Activated B cell treated with CpG ODN at 0.5 μM for 24 hours (primary cell): ENCODE measurements around the gene NKIRAS1. TPM values are rescaled to one million over a fixed set of nuclear protein-coding genes. Genes with fewer than 3 reads are reported as not detected.

ENCODE experiments used
- ATAC-seq: fragments of 200-7000 bp; cut with Tn5 transposase; one replicate; pipeline ENCODE4 v1.10.0; 2021; ENCODE audit warnings: low read depth, mild to moderate bottlenecking, moderate library complexity
- CTCF ChIA-PET: fragments of 350-600 bp; sonication (Branson Sonifier 250); formaldehyde crosslinking; loops from one replicate; lab custom pipeline; 2021; ENCODE audit warnings: antibody characterized with exemption; lab: Charles Lee
- POLR2A ChIA-PET: fragments of 350-600 bp; sonication (Branson Sonifier 250); formaldehyde crosslinking; loops from one replicate; lab custom pipeline; 2021; ENCODE audit warnings: antibody characterized with exemption; lab: Charles Lee
- DNase-seq: peaks from one replicate; pipeline ENCODE4 v3.0.0; 2022
- H3K27ac Mint-ChIP-seq: one replicate; pipeline ENCODE4 v1.8.0; 2020; ENCODE audit warnings: mixed read lengths
- H3K27me3 Mint-ChIP-seq: one replicate; pipeline ENCODE4 v1.8.0; 2021; ENCODE audit warnings: mixed read lengths
- H3K36me3 Mint-ChIP-seq: one replicate; pipeline ENCODE4 v1.8.0; 2021; ENCODE audit warnings: low read depth, mixed read lengths
- H3K4me1 Mint-ChIP-seq: one replicate; pipeline ENCODE4 v1.8.0; 2021; ENCODE audit warnings: mixed read lengths
- H3K4me3 Mint-ChIP-seq: one replicate; pipeline ENCODE4 v1.8.0; 2020; ENCODE audit warnings: mild to moderate bottlenecking, mixed read lengths
- H3K9me3 Mint-ChIP-seq: one replicate; pipeline ENCODE4 v1.8.0; 2020; ENCODE audit warnings: mixed read lengths
- intact Hi-C: fragments of 100-400 bp; cut with micrococcal nuclease; formaldehyde crosslinking; loops from one replicate; pipeline ENCODE4 v1.15.1; 2024
- total RNA-seq: library from RNA; stranded (reverse); gene quantifications from 2 replicates; pipeline ENCODE4 v1.2.3, GENCODE V29; 2022
- TF ChIP-seq, protein P1 (sequence below): fragments of 200-600 bp; IDR thresholded peaks from one replicate; pipeline ENCODE4 v1.8.0; 2022; ENCODE audit warnings: antibody characterized with exemption, mild to moderate bottlenecking

The NKIRAS1 gene
- total RNA-seq, 1 donor from 2014 or later: 3.4 TPM

DNA sequence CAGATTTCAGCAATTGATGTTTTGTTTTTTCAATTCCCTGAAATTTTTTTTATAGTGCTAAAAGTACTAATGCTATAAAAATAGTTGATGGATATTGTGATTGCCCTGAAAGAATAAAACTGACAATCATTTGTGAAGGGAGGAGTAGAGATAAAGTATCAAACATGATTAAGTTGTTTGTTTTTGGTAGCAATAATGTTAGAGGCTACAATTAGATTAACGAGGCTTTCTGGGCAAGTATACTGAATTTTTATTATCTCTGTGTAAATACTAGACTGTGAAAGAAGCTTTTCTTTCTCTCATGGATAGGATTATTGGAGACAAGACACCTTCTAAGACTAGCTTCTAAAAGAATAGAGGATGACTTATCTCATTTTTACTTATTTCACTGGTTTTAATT is 43.9 kb upstream of the NKIRAS1 start:
- H3K36me3 Mint-ChIP-seq: peaks cover 76% of the 10 kb centered on the region
- H3K27ac Mint-ChIP-seq: no peak overlapping the region
- ChIA-PET POLR2A (no interaction called here), CTCF (no interaction called here)
- DNase-seq: no peak
- no peaks in the 10 kb centered on the region for H3K27me3 Mint-ChIP-seq
- no peak overlapping the region for H3K4me3 Mint-ChIP-seq
- peaks cover 2% of the 10 kb centered on the region for H3K4me1 Mint-ChIP-seq
- intact Hi-C loops: no loop called here
- ATAC-seq: no peak
- no peaks in the 10 kb centered on the region for H3K9me3 Mint-ChIP-seq
- TF ChIP-seq, protein P1, sequence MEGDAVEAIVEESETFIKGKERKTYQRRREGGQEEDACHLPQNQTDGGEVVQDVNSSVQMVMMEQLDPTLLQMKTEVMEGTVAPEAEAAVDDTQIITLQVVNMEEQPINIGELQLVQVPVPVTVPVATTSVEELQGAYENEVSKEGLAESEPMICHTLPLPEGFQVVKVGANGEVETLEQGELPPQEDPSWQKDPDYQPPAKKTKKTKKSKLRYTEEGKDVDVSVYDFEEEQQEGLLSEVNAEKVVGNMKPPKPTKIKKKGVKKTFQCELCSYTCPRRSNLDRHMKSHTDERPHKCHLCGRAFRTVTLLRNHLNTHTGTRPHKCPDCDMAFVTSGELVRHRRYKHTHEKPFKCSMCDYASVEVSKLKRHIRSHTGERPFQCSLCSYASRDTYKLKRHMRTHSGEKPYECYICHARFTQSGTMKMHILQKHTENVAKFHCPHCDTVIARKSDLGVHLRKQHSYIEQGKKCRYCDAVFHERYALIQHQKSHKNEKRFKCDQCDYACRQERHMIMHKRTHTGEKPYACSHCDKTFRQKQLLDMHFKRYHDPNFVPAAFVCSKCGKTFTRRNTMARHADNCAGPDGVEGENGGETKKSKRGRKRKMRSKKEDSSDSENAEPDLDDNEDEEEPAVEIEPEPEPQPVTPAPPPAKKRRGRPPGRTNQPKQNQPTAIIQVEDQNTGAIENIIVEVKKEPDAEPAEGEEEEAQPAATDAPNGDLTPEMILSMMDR: no peak

DNA sequence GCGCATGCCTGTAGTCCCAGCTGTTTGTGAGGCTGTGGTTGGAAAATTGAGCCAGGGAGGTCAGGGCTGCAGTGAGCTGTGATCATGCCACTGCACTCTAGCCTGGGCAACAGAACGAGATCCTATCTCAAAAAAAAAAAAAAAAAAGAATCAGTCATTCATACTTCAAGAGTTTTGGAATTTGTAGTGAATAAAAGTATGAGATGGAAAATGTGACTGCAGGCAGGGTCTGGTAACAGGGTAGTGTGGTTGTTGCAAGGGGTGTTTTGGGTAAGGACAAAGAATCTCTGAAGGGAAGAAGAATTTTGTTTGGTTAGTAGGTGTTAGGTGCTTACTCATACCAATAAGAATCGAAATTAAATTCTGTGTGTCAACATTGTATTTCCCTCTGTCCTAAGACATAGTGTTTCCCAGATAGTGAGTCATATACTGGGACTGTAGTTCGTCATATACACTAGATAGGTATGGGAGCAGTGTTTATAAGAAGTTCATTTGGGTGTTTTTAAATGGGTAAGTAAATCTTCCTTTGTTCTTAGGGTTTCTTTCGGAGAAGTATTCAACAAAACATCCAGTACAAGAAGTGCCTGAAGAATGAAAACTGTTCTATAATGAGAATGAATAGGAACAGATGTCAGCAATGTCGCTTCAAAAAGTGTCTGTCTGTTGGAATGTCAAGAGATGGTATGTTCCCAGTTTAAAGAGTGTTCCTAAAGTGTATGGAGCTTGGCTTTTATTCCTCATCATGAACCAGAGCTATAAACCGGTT is 42.5 kb upstream of the NKIRAS1 start:
- ATAC-seq (no peak), DNase-seq (no peak)
- CTCF ChIA-PET: no interaction called here
- intact Hi-C loops: no loop called here
- H3K27ac Mint-ChIP-seq: peak overlapping the region; percentile 4
- H3K9me3 Mint-ChIP-seq: no peaks in the 10 kb centered on the region
- POLR2A ChIA-PET: no interaction called here
- peaks cover 11% of the 10 kb centered on the region for H3K4me1 Mint-ChIP-seq
- H3K4me3 Mint-ChIP-seq: no peak overlapping the region
- peaks cover 78% of the 10 kb centered on the region for H3K36me3 Mint-ChIP-seq
- TF ChIP-seq, protein P1: no peak
- H3K27me3 Mint-ChIP-seq: no peaks in the 10 kb centered on the region

- Mint-ChIP-seq H3K4me3 (no peak overlapping the region), H3K36me3 (peaks cover 52% of the 10 kb centered on the region), H3K27me3 (no peaks in the 10 kb centered on the region), H3K9me3 (no peaks in the 10 kb centered on the region), H3K27ac (no peak overlapping the region), H3K4me1 (peaks cover 35% of the 10 kb centered on the region)
- TF ChIP-seq, protein P1: no peak
- ATAC-seq: no peak
- intact Hi-C loops: no loop called here
- ChIA-PET POLR2A (interaction anchor here (0.9 kb wide), 1 partner anchor 10 kb away, joined by 3 read pairs; no protein-coding TSS in a partner anchor), CTCF (no interaction called here)
- no peak for DNase-seq
Observed at GRCh38 chr3:23956701-23957100, 39.9 kb upstream of the NKIRAS1 start.

- no peak overlapping the region for H3K4me3 Mint-ChIP-seq
- H3K36me3 Mint-ChIP-seq: peaks cover 33% of the 10 kb centered on the region
- DNase-seq: no peak
- ChIA-PET POLR2A (interaction anchor here (1.5 to 2.2 kb wide), 2 partner anchors 10 to 37 kb away, joined by 8 to 12 read pairs; partner anchors contain the start of genes NKIRAS1 and RPL15), CTCF (no interaction called here)
- no peak overlapping the region for H3K27ac Mint-ChIP-seq
- no peaks in the 10 kb centered on the region for H3K27me3 Mint-ChIP-seq
- no peaks in the 10 kb centered on the region for H3K9me3 Mint-ChIP-seq
- TF ChIP-seq, protein P1: no peak
- intact Hi-C loops: no loop called here
- peaks cover 59% of the 10 kb centered on the region for H3K4me1 Mint-ChIP-seq
- no peak for ATAC-seq
Observed at GRCh38 chr3:23954144-23954543, 37.4 kb upstream of the NKIRAS1 start.

DNA sequence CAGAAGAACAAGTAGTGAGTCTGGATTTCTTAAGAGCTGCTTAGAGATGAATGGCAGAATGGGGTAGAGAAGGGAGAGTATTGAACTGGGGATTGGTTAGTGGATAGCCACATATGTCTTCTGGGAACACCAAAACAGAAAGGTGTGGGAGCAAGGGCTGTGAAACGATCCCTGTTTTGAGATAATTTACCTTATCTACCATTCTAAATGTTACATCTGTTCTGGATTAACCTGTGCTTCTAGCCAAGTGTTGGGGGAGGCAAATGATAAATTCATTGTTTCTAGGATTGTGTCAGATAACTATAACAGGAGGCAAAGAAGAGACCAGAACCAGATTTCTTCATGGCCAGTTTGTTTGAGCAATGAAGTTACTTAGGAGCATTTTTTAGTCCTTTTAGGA is 36.7 kb upstream of the NKIRAS1 start:
- ATAC-seq: no peak
- no peak for DNase-seq
- peak overlapping the region; percentile 32 for H3K4me3 Mint-ChIP-seq
- no peak overlapping the region for H3K27ac Mint-ChIP-seq
- H3K4me1 Mint-ChIP-seq: peaks cover 59% of the 10 kb centered on the region
- intact Hi-C loops: loop anchor here (2.0 kb wide), 1 partner anchor 65 kb away; no protein-coding TSS in a partner anchor
- TF ChIP-seq, protein P1: no peak
- CTCF ChIA-PET: no interaction called here
- H3K36me3 Mint-ChIP-seq: peaks cover 32% of the 10 kb centered on the region
- POLR2A ChIA-PET: interaction anchor here (0.7 to 2.2 kb wide), 4 partner anchors 9 to 48 kb away, joined by 4 to 12 read pairs (median 6); partner anchors contain the start of genes NKIRAS1 and RPL15
- no peaks in the 10 kb centered on the region for H3K27me3 Mint-ChIP-seq
- no peaks in the 10 kb centered on the region for H3K9me3 Mint-ChIP-seq
